Renal cortical epithelial cell (primary cell): ENCODE data around the gene KLK3. TPM values are rescaled to one million over a fixed set of nuclear protein-coding genes. Genes with fewer than 3 reads are reported as not detected.
"Not testable (repeated sequence)": the region's sequence is repeated elsewhere in the genome, so short reads cannot be mapped to it uniquely, and the experiment has no call there.

Experiments
- DNase-seq: peaks from one replicate; pipeline ENCODE4 v3.0.0-alpha.2; 2011; ENCODE audit warnings: low read depth
- total RNA-seq: library from RNA; depleted of rRNA; stranded (reverse); fragments of >200 nt; gene quantifications from 2 replicates; pipeline ENCODE4 v1.2.3, GENCODE V29; 2014

Gene KLK3
- total RNA-seq, result not detected in 2 replicates

DNA sequence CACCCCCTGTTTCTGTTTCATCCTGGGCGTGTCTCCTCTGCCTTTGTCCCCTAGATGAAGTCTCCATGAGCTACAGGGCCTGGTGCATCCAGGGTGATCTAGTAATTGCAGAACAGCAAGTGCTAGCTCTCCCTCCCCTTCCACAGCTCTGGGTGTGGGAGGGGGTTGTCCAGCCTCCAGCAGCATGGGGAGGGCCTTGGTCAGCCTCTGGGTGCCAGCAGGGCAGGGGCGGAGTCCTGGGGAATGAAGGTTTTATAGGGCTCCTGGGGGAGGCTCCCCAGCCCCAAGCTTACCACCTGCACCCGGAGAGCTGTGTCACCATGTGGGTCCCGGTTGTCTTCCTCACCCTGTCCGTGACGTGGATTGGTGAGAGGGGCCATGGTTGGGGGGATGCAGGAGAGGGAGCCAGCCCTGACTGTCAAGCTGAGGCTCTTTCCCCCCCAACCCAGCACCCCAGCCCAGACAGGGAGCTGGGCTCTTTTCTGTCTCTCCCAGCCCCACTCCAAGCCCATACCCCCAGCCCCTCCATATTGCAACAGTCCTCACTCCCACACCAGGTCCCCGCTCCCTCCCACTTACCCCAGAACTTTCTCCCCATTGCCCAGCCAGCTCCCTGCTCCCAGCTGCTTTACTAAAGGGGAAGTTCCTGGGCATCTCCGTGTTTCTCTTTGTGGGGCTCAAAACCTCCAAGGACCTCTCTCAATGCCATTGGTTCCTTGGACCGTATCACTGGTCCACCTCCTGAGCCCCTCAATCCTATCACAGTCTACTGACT is at the start of gene KLK3:
TSS of gene KLK3 (plus strand) at position 280 of the 775 bp plus-strand sequence. CDS start at position 321, 41 bp downstream.
- no peak for DNase-seq

- no peak for DNase-seq
Observed at GRCh38 chr19:50808856-50809255, 45.9 kb upstream of the KLK3 start.

- not testable (repeated sequence) for DNase-seq
Observed at GRCh38 chr19:50811622-50812238, 43.0 kb upstream of the KLK3 start.

GRCh38 chr19:50812474-50812873 is 42.2 kb upstream of the KLK3 start:
- no peak for DNase-seq

GRCh38 chr19:50814883-50815282 is 39.8 kb upstream of the KLK3 start:
- DNase-seq, result no peak

GRCh38 chr19:50815439-50815838 is 39.3 kb upstream of the KLK3 start:
- no peak for DNase-seq

GRCh38 chr19:50817941-50818858 is 36.5 kb upstream of the KLK3 start:
- DNase-seq, result no peak

DNA sequence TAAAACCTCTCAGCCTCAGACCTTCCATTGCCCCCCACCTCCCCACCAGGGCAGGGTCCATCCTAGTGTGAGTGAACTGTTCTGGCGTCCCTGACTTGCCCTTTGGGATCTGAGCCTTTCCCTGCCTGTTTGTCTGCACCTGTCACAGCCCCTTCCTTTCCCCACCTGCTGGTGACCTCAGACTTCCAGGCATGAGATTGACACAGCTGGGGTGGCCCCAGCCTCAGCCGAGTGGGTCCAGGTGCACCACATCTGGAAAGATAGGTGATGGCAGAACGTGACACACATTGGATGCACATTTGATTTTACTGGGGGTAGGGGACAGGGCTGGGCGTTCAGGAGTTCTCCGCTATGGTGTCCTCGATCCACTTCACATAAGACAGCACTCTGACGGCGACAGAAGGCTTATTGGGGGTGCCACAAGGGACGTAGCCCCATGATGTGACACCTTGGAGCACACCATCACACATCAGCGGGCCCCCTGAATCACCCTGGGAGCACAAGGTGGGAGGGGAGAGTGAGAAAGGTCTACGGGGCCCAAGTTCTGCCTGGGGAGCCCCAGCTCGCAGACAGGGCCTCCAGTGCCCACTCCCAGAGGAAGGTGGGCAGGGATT is 35.7 kb upstream of the KLK3 start:
- DNase-seq, result no peak

GRCh38 chr19:50819636-50820035 is 35.1 kb upstream of the KLK3 start:
- no peak for DNase-seq

GRCh38 chr19:50820086-50820485 is 34.6 kb upstream of the KLK3 start:
- DNase-seq, result no peak

GRCh38 chr19:50820549-50821247 is 34.0 kb upstream of the KLK3 start:
- no peak for DNase-seq

GRCh38 chr19:50821248-50821612 is 33.5 kb upstream of the KLK3 start:
- DNase-seq, result no peak

- no peak for DNase-seq
Observed at GRCh38 chr19:50821622-50822021, 33.1 kb upstream of the KLK3 start.

GRCh38 chr19:50822661-50823208 is 32.0 kb upstream of the KLK3 start:
- no peak for DNase-seq

GRCh38 chr19:50823389-50824042 is 31.2 kb upstream of the KLK3 start, which contains the start of gene KLK1:
Gene KLK1, minus strand, starts transcription at chr19:50823787. Its CDS starts 39 bp downstream, at chr19:50823748.
- no peak for DNase-seq

DNA sequence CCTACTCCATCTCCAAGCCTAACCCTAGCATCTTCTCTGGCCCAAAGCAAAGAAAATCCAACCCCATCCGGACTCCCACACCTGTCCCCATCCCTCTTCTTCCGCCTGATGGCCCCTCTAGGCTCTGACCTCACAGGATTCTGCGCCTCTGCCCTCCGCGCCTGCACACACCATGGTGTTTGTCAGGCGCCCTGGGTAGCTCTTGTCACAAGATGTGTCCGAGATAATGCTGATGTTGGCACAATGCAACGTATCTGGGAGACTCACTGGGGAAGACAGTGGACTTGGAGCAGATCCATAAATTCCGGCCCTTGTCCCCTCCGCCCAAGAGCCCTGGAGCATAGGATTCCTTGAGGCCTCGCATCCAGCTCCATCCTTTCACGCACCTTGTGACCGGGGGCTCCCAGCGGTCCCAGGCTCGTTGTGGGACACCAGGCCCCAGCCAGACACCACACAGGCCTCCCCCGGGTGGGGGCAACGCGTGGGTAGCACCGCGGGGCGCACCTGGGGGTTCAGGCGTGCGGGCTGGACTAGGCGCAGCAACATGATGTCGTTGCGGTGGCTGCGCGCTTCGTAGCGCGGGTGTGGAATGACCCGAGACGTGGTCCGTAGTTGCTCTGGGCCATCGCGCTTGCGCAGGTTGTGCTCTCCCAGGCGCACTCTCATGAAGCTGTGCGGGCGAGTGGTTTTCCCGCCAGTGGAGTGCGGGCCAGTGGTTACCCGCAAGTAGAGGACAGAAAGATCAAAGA is 28.0 kb upstream of the KLK3 start:
- DNase-seq, result no peak

GRCh38 chr19:50827476-50827875 is 27.2 kb upstream of the KLK3 start:
- no peak for DNase-seq

DNA sequence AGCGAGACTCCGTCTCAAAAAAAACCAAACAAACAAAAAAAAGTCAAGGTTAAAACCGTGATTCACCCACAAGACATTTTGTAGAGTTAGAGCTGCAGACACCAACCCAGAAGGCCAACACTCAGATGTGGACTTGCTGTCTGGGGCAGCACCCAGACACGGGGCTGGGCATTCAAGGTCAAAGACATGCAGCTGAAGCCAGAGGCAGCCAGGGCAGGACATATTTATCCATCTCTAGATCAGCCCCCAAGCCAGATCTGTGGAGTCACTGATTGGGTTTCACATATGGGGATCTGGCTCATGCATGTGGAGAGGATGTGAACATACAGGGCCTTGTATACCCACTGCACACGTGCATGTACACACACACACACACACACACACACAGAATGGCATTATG is 24.9 kb upstream of the KLK3 start:
- DNase-seq, result peak; percentile 11

GRCh38 chr19:50830266-50831025 is 24.3 kb upstream of the KLK3 start:
- DNase-seq, result no peak
